SK-N-MC (cell line): Measurements from ENCODE around the gene PSMA3.

Source experiments
- EZH2 ChIP-seq: fragments of 200-600 bp; sonication (generic); IDR thresholded peaks from one replicate; pipeline ENCODE4 v1.6.1; 2017; ENCODE audit warnings: antibody characterized with exemption
- FOXP2 ChIP-seq: optimal IDR thresholded peaks from 2 replicates; pipeline ENCODE3; 2011; ENCODE audit warnings: mild to moderate bottlenecking, moderate library complexity; ENCODE audit not compliant: insufficient read depth; ENCODE audit errors: extremely low read length, control extremely low read depth
- POLR2AphosphoS5 ChIP-seq: IDR thresholded peaks from 2 replicates; pipeline ENCODE4 v1.6.1; 2012; ENCODE audit warnings: mild to moderate bottlenecking, low read depth, low read length, borderline replicate concordance

DNA sequence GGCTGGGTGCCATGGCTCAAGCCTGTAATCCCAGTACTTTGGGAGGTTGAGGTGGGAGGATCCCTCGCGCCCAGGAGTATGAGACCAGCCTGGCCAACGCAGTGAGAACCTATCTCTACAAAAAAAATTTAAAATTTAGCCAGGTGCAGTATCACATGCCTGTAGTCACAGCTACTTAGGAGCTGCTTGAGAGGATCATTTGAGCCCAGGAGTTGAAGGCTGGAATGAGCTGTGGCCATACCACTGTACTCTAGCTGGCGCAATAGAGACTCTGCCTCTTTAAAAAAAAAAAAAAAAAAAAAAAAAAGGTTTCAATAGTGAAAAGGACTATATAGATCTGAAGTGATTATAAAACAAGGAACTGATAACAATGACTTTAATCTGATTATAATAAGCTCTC, 13.5 kb downstream of the PSMA3 start:
- no peak for TF ChIP-seq EZH2
- TF ChIP-seq POLR2AphosphoS5, result no peak
- TF ChIP-seq FOXP2, result no peak
